Measurements from ENCODE around the gene TBC1D22A.

The TBC1D22A gene

GRCh38 chr22:46941968-46942798, 179.7 kb downstream of the TBC1D22A start:
- no peaks in the 10 kb centered on the region for H3K9me3 ChIP-seq (ENCODE audit: control insufficient read depth, low read length)
- H3K36me3 ChIP-seq (ENCODE audit: control insufficient read depth, insufficient read depth, low read length, severe bottlenecking), result no peaks in the 10 kb centered on the region
- H3K4me1 ChIP-seq (ENCODE audit: control insufficient read depth, insufficient read depth, low read length), result peaks cover 15% of the 10 kb centered on the region
- H3K9ac ChIP-seq (ENCODE audit: low read length), result peak overlapping the region; percentile 55
- H3K27me3 ChIP-seq (replicated peaks; ENCODE audit: control insufficient read depth, insufficient read depth, low read length), result no peaks in the 10 kb centered on the region
- H3K4me3 ChIP-seq (ENCODE audit: low read length), result peak overlapping the region; percentile 74
- peak; percentile 45 for DNase-seq (ENCODE audit: low read depth)

- no peak for DNase-seq (ENCODE audit: low read depth)
Observed at GRCh38 chr22:46942799-46943785, 180.6 kb downstream of the TBC1D22A start.

GRCh38 chr22:46945481-46945880, 183.0 kb downstream of the TBC1D22A start:
- no peak overlapping the region for H3K9ac ChIP-seq (ENCODE audit: low read length)
- no peaks in the 10 kb centered on the region for H3K9me3 ChIP-seq (ENCODE audit: control insufficient read depth, low read length)
- DNase-seq (ENCODE audit: low read depth), result no peak
- H3K27me3 ChIP-seq (replicated peaks; ENCODE audit: control insufficient read depth, insufficient read depth, low read length), result no peaks in the 10 kb centered on the region
- H3K4me3 ChIP-seq (ENCODE audit: low read length), result no peak overlapping the region
- peaks cover 15% of the 10 kb centered on the region for H3K4me1 ChIP-seq (ENCODE audit: control insufficient read depth, insufficient read depth, low read length)
- H3K36me3 ChIP-seq (ENCODE audit: control insufficient read depth, insufficient read depth, low read length, severe bottlenecking), result peaks cover 12% of the 10 kb centered on the region

More at GRCh38 chr22:46942799-46943785, 180.6 kb downstream of the TBC1D22A start:
- H3K36me3 ChIP-seq (ENCODE audit: control insufficient read depth, insufficient read depth, low read length, severe bottlenecking), result no peaks in the 10 kb centered on the region
- H3K4me3 ChIP-seq (ENCODE audit: low read length), result peak overlapping the region; percentile 74
- no peaks in the 10 kb centered on the region for H3K27me3 ChIP-seq (replicated peaks; ENCODE audit: control insufficient read depth, insufficient read depth, low read length)
- H3K9ac ChIP-seq (ENCODE audit: low read length), result peak overlapping the region; percentile 55
- H3K4me1 ChIP-seq (ENCODE audit: control insufficient read depth, insufficient read depth, low read length), result peaks cover 15% of the 10 kb centered on the region
- no peaks in the 10 kb centered on the region for H3K9me3 ChIP-seq (ENCODE audit: control insufficient read depth, low read length)

GRCh38 chr22:46946383-46946962, 184.0 kb downstream of the TBC1D22A start:
- Histone ChIP-seq H3K4me1 (ENCODE audit: control insufficient read depth, insufficient read depth, low read length) (peaks cover 15% of the 10 kb centered on the region), H3K36me3 (ENCODE audit: control insufficient read depth, insufficient read depth, low read length, severe bottlenecking) (peaks cover 12% of the 10 kb centered on the region), H3K9me3 (ENCODE audit: control insufficient read depth, low read length) (no peaks in the 10 kb centered on the region), H3K9ac (ENCODE audit: low read length) (no peak overlapping the region), H3K27me3 (replicated peaks; ENCODE audit: control insufficient read depth, insufficient read depth, low read length) (no peaks in the 10 kb centered on the region), H3K4me3 (ENCODE audit: low read length) (no peak overlapping the region)
- no peak for DNase-seq (ENCODE audit: low read depth)

- H3K4me1 ChIP-seq (ENCODE audit: control insufficient read depth, insufficient read depth, low read length), result peaks cover 8% of the 10 kb centered on the region
- H3K9me3 ChIP-seq (ENCODE audit: control insufficient read depth, low read length), result no peaks in the 10 kb centered on the region
- DNase-seq (ENCODE audit: low read depth), result no peak
- H3K9ac ChIP-seq (ENCODE audit: low read length), result no peak overlapping the region
- H3K36me3 ChIP-seq (ENCODE audit: control insufficient read depth, insufficient read depth, low read length, severe bottlenecking), result peaks cover 12% of the 10 kb centered on the region
- no peak overlapping the region for H3K4me3 ChIP-seq (ENCODE audit: low read length)
- no peaks in the 10 kb centered on the region for H3K27me3 ChIP-seq (replicated peaks; ENCODE audit: control insufficient read depth, insufficient read depth, low read length)
Observed at GRCh38 chr22:46947516-46948257, 185.2 kb downstream of the TBC1D22A start.

- H3K27me3 ChIP-seq (replicated peaks; ENCODE audit: control insufficient read depth, insufficient read depth, low read length), result no peaks in the 10 kb centered on the region
- no peak for DNase-seq (ENCODE audit: low read depth)
- no peak overlapping the region for H3K9ac ChIP-seq (ENCODE audit: low read length)
- H3K36me3 ChIP-seq (ENCODE audit: control insufficient read depth, insufficient read depth, low read length, severe bottlenecking), result peaks cover 12% of the 10 kb centered on the region
- H3K4me3 ChIP-seq (ENCODE audit: low read length), result no peak overlapping the region
- no peaks in the 10 kb centered on the region for H3K9me3 ChIP-seq (ENCODE audit: control insufficient read depth, low read length)
- peaks cover 3% of the 10 kb centered on the region for H3K4me1 ChIP-seq (ENCODE audit: control insufficient read depth, insufficient read depth, low read length)
Observed at GRCh38 chr22:46948411-46949144, 186.1 kb downstream of the TBC1D22A start.

GRCh38 chr22:46951350-46951749, 188.9 kb downstream of the TBC1D22A start:
- Histone ChIP-seq H3K27me3 (replicated peaks; ENCODE audit: control insufficient read depth, insufficient read depth, low read length) (no peaks in the 10 kb centered on the region), H3K9me3 (ENCODE audit: control insufficient read depth, low read length) (no peaks in the 10 kb centered on the region), H3K4me3 (ENCODE audit: low read length) (no peak overlapping the region), H3K36me3 (ENCODE audit: control insufficient read depth, insufficient read depth, low read length, severe bottlenecking) (peaks cover 12% of the 10 kb centered on the region), H3K9ac (ENCODE audit: low read length) (no peak overlapping the region), H3K4me1 (ENCODE audit: control insufficient read depth, insufficient read depth, low read length) (no peaks in the 10 kb centered on the region)
- DNase-seq (ENCODE audit: low read depth), result no peak

GRCh38 chr22:46951973-46952372, 189.5 kb downstream of the TBC1D22A start:
- no peak overlapping the region for H3K4me3 ChIP-seq (ENCODE audit: low read length)
- H3K27me3 ChIP-seq (replicated peaks; ENCODE audit: control insufficient read depth, insufficient read depth, low read length), result no peaks in the 10 kb centered on the region
- no peak for DNase-seq (ENCODE audit: low read depth)
- H3K9me3 ChIP-seq (ENCODE audit: control insufficient read depth, low read length), result no peaks in the 10 kb centered on the region
- H3K4me1 ChIP-seq (ENCODE audit: control insufficient read depth, insufficient read depth, low read length), result no peaks in the 10 kb centered on the region
- peaks cover 12% of the 10 kb centered on the region for H3K36me3 ChIP-seq (ENCODE audit: control insufficient read depth, insufficient read depth, low read length, severe bottlenecking)
- H3K9ac ChIP-seq (ENCODE audit: low read length), result no peak overlapping the region

- H3K4me1 ChIP-seq (ENCODE audit: control insufficient read depth, insufficient read depth, low read length), result no peaks in the 10 kb centered on the region
- no peak overlapping the region for H3K9ac ChIP-seq (ENCODE audit: low read length)
- H3K4me3 ChIP-seq (ENCODE audit: low read length), result no peak overlapping the region
- peaks cover 10% of the 10 kb centered on the region for H3K36me3 ChIP-seq (ENCODE audit: control insufficient read depth, insufficient read depth, low read length, severe bottlenecking)
- H3K9me3 ChIP-seq (ENCODE audit: control insufficient read depth, low read length), result no peaks in the 10 kb centered on the region
- no peak for DNase-seq (ENCODE audit: low read depth)
- no peaks in the 10 kb centered on the region for H3K27me3 ChIP-seq (replicated peaks; ENCODE audit: control insufficient read depth, insufficient read depth, low read length)
Observed at GRCh38 chr22:46953968-46954765, 191.7 kb downstream of the TBC1D22A start.

Data from adipocyte (in vitro differentiated cells).